Neural progenitor cell (in vitro differentiated cells): ENCODE results near the gene KLF13.

ENCODE experiments used
- EZH2 ChIP-seq: fragments of 200-600 bp; sonication (generic); IDR thresholded peaks from 2 replicates; pipeline ENCODE4 v1.6.1; 2017; ENCODE audit warnings: antibody characterized with exemption, mild to moderate bottlenecking, moderate library complexity
- TF ChIP-seq, protein P1 (sequence below): fragments of 200-600 bp; sonication (generic); IDR thresholded peaks from 2 replicates; pipeline ENCODE4 v1.5.1; 2017; ENCODE audit warnings: antibody characterized with exemption, mild to moderate bottlenecking

DNA sequence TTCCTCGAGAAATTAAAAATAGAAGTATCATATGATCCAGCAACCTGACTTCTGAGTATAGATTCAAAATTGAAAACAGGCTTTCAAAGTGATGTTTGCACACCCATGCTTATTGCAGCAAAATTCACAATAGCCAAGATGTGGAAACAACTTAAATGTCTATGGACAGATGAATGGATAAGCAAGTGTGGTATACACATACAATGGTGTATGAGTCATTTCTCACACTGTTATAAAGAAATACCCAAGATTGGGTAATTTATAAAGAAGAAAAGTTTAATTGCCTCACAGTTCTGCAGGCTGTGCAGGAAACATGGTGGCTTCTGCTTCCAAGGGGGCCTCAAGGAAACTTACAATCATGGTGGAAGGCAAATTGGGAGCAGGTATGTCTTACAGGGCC lies 100.8 kb downstream of the KLF13 start:
- TF ChIP-seq, protein P1, sequence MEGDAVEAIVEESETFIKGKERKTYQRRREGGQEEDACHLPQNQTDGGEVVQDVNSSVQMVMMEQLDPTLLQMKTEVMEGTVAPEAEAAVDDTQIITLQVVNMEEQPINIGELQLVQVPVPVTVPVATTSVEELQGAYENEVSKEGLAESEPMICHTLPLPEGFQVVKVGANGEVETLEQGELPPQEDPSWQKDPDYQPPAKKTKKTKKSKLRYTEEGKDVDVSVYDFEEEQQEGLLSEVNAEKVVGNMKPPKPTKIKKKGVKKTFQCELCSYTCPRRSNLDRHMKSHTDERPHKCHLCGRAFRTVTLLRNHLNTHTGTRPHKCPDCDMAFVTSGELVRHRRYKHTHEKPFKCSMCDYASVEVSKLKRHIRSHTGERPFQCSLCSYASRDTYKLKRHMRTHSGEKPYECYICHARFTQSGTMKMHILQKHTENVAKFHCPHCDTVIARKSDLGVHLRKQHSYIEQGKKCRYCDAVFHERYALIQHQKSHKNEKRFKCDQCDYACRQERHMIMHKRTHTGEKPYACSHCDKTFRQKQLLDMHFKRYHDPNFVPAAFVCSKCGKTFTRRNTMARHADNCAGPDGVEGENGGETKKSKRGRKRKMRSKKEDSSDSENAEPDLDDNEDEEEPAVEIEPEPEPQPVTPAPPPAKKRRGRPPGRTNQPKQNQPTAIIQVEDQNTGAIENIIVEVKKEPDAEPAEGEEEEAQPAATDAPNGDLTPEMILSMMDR: no peak
- TF ChIP-seq EZH2: no peak
